Natural killer cell (primary cell): ENCODE results near the gene ATP1A4. TPM values are rescaled to one million over a fixed set of nuclear protein-coding genes. Genes with fewer than 3 reads are reported as not detected.
A peak's percentile ranks its signal among the peaks of the same experiment; 100 is the strongest.

Experiments used
- ATAC-seq, 3 donors: fragments of 150-1000 bp in 2 of 3; fragments of 200-7000 bp in 1 of 3; cut with Tn5 transposase; 1 replicate in 1 of 3; 2 replicates in 2 of 3; pipeline ENCODE4 v1.10.0; 2021; ENCODE audit warnings: mild to moderate bottlenecking in 2 of 3, moderate library complexity in 2 of 3
- DNase-seq, 2 donors: peaks; one replicate each; pipeline versions ENCODE4 v3.0.0 to v3.0.0-alpha.2; 2013 to 2021; ENCODE audit warnings: mixed read lengths in 1 of 2
- H3K27ac ChIP-seq: one replicate; pipeline ENCODE4 v1.5.1; 2013; ENCODE audit warnings: mild to moderate bottlenecking, low read length
- H3K27me3 ChIP-seq: one replicate; pipeline ENCODE4 v1.6.1; 2013; ENCODE audit warnings: low read length; ENCODE audit not compliant: control insufficient read depth, insufficient read depth
- H3K36me3 ChIP-seq: one replicate; pipeline ENCODE4 v1.6.1; 2013; ENCODE audit warnings: low read length; ENCODE audit not compliant: control insufficient read depth, insufficient read depth
- H3K4me1 ChIP-seq: one replicate; pipeline ENCODE4 v1.6.1; 2013; ENCODE audit warnings: low read length; ENCODE audit not compliant: control insufficient read depth, insufficient read depth
- H3K4me3 ChIP-seq: one replicate; pipeline ENCODE4 v1.5.1; 2013; ENCODE audit warnings: low read length
- H3K9me3 ChIP-seq: one replicate; pipeline ENCODE4 v1.6.1; 2013; ENCODE audit warnings: low read length; ENCODE audit not compliant: control insufficient read depth, insufficient read depth
- H3K27ac Mint-ChIP-seq, 2 donors: one replicate each; pipeline ENCODE4 v1.8.0; 2022; ENCODE audit warnings: mild to moderate bottlenecking in 2 of 2, mixed read lengths in 2 of 2, moderate library complexity in 1 of 2
- H3K27me3 Mint-ChIP-seq, 2 donors: one replicate each; pipeline ENCODE4 v1.8.0; 2022; ENCODE audit warnings: low read depth in 2 of 2, mixed read lengths in 2 of 2
- H3K36me3 Mint-ChIP-seq: one replicate; pipeline ENCODE4 v1.8.0; 2022; ENCODE audit warnings: mixed read lengths
- H3K4me1 Mint-ChIP-seq, 2 donors: one replicate each; pipeline ENCODE4 v1.8.0; 2022; ENCODE audit warnings: mixed read lengths in 2 of 2
- H3K4me3 Mint-ChIP-seq: one replicate; pipeline ENCODE4 v1.8.0; 2022; ENCODE audit warnings: mild to moderate bottlenecking, moderate library complexity, mixed read lengths
- H3K9me3 Mint-ChIP-seq, 2 donors: one replicate each; pipeline ENCODE4 v1.8.0; 2022; ENCODE audit warnings: mixed read lengths in 2 of 2
- WGBS: methylation state at CpG from one replicate; pipeline ENCODE4 v1.1.7; 2013; ENCODE audit warnings: missing lambda C conversion rate; ENCODE audit not compliant: insufficient coverage; 5-methylcytosine and 5-hydroxymethylcytosine counted together
- intact Hi-C: fragments of 100-400 bp; cut with micrococcal nuclease; formaldehyde crosslinking; loops from one replicate; pipeline ENCODE4 v1.14.2; 2022
- total RNA-seq, 4 donors: library from RNA; stranded (reverse); fragments of 120-200 nt in 1 of 4; gene quantifications; one replicate each; pipeline versions ENCODE4 v1.2.3 to v1.2.4, GENCODE V29; 2013 to 2022
- TF ChIP-seq, protein P1 (sequence below): fragments of 200-600 bp; IDR thresholded peaks from one replicate; pipeline ENCODE4 v1.8.0; 2022; ENCODE audit warnings: antibody characterized with exemption

The ATP1A4 gene
- total RNA-seq, 3 donors from 2014 or later (not counting 1 experiment from before 2014, with no cell fraction given): not detected

DNA sequence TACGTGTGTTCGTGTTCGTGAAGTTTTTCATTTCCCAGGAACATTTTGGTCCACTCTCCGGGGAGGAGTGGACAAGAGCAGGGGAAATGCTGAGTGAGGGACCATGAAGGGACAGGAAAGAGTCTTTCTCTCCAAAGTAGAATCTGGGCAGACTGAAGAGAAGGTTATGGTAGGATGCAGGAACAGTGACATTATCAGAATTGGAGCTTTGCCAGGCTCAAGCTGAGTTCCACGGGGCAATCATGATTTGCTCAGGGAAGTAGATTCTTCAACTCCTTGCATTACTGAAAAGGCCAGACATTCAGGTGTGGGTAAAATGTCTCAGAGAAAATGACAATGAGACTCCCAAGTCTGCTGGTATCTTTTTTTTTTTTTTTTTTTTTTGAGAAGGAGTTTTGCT, 16.6 kb downstream of the ATP1A4 start:
- H3K9me3 ChIP-seq: no peaks in the 10 kb centered on the region
- intact Hi-C loops: no loop called here
- Mint-ChIP-seq H3K4me3 (no peak overlapping the region), H3K27me3 (peaks cover 21 to 22% of the 10 kb centered on the region in 2 donors), H3K9me3 (no peaks in the 10 kb centered on the region), H3K27ac (no peak overlapping the region), H3K4me1 (peaks cover 20 to 22% of the 10 kb centered on the region in 2 donors), H3K36me3 (no peaks in the 10 kb centered on the region)
- ATAC-seq (no peak), DNase-seq (no peak)
- H3K4me1 ChIP-seq: peaks cover 32% of the 10 kb centered on the region
- 81% methylated on average over 4 of the region's 5 CpGs for WGBS
- H3K4me3 ChIP-seq: no peak overlapping the region
- H3K27ac ChIP-seq: no peak overlapping the region
- peaks cover 4% of the 10 kb centered on the region for H3K27me3 ChIP-seq
- TF ChIP-seq, protein P1, sequence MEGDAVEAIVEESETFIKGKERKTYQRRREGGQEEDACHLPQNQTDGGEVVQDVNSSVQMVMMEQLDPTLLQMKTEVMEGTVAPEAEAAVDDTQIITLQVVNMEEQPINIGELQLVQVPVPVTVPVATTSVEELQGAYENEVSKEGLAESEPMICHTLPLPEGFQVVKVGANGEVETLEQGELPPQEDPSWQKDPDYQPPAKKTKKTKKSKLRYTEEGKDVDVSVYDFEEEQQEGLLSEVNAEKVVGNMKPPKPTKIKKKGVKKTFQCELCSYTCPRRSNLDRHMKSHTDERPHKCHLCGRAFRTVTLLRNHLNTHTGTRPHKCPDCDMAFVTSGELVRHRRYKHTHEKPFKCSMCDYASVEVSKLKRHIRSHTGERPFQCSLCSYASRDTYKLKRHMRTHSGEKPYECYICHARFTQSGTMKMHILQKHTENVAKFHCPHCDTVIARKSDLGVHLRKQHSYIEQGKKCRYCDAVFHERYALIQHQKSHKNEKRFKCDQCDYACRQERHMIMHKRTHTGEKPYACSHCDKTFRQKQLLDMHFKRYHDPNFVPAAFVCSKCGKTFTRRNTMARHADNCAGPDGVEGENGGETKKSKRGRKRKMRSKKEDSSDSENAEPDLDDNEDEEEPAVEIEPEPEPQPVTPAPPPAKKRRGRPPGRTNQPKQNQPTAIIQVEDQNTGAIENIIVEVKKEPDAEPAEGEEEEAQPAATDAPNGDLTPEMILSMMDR: no peak
- no peaks in the 10 kb centered on the region for H3K36me3 ChIP-seq

- H3K4me1 ChIP-seq: peaks cover 32% of the 10 kb centered on the region
- Mint-ChIP-seq H3K27ac (no peak overlapping the region), H3K9me3 (no peaks in the 10 kb centered on the region), H3K27me3 (peaks cover 21 to 26% of the 10 kb centered on the region in 2 donors), H3K36me3 (no peaks in the 10 kb centered on the region), H3K4me1 (peaks cover 20 to 22% of the 10 kb centered on the region in 2 donors), H3K4me3 (no peak overlapping the region)
- H3K9me3 ChIP-seq: no peaks in the 10 kb centered on the region
- ATAC-seq (no peak), DNase-seq (no peak)
- no peak overlapping the region for H3K4me3 ChIP-seq
- WGBS: 85% methylated on average over 13 of the region's 13 CpGs
- TF ChIP-seq, protein P1: no peak
- no peaks in the 10 kb centered on the region for H3K36me3 ChIP-seq
- intact Hi-C loops: no loop called here
- H3K27ac ChIP-seq: no peak overlapping the region
- H3K27me3 ChIP-seq: peaks cover 4% of the 10 kb centered on the region
These were observed 17.4 kb downstream of the ATP1A4 start for GRCh38 chr1:160168609-160169369.

DNA sequence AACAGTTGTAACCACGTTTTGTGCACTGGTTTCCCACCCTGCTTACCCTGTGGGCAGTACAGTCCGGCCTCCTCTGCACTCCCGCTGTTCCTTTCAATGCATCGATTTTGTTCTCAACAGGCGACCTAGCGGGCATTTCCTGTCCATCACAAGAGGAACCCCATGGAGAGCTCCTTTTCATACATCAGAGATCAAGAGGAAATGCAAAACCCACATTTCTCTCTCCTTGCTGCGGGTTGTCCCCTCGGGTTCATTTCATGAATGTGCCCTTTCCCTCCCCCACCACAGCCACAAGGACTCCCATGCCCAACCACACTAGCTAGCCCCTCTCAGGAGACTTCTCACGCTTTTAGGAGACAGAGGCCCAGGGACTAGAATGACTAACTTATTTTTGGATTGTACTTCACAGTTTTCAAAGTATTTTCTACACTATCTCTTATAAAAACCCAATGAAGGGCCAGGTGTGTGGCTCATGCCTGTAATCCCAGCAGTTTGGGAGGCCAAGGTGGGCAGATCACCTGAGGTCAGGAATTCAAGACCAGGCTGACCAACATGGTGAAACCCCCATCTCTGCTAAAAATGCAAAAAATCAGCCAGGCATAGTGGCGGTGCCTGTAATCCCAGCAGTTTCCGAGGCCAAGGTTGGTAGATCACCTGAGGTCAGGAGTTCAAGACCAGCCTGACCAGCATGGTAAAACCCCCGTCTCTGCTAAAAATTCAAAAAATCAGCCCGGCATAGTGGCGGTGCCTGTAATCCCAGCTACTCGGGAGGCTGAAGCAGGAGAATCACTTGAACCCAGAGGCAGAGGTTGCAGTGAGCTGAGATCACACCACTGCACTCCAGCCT, 18.4 kb downstream of the ATP1A4 start:
- H3K4me3 Mint-ChIP-seq: peak overlapping the region; percentile 45
- peaks cover 4% of the 10 kb centered on the region for H3K27me3 ChIP-seq
- ATAC-seq (peak in 2 of 3 donors; percentile 27 to 59), DNase-seq (no peak)
- H3K27ac Mint-ChIP-seq: no peak overlapping the region
- H3K4me1 Mint-ChIP-seq: peaks cover 20 to 22% of the 10 kb centered on the region in 2 donors
- H3K9me3 Mint-ChIP-seq: no peaks in the 10 kb centered on the region
- WGBS: 31% methylated on average over 15 of the region's 15 CpGs
- TF ChIP-seq, protein P1: no peak
- H3K27me3 Mint-ChIP-seq: peaks cover 20 to 26% of the 10 kb centered on the region in 2 donors
- H3K4me1 ChIP-seq: peaks cover 29% of the 10 kb centered on the region
- H3K9me3 ChIP-seq: no peaks in the 10 kb centered on the region
- H3K36me3 ChIP-seq: no peaks in the 10 kb centered on the region
- no peaks in the 10 kb centered on the region for H3K36me3 Mint-ChIP-seq
- H3K27ac ChIP-seq: no peak overlapping the region
- H3K4me3 ChIP-seq: no peak overlapping the region
- intact Hi-C loops: no loop called here
